C4-2B (cell line): ENCODE results near the gene TRABD2A.

ENCODE experiments used
- CTCF ChIP-seq: fragments of 450-650 bp; conservative IDR thresholded peaks from 2 replicates; pipeline ENCODE4 v1.5.1; 2017; ENCODE audit warnings: mild to moderate bottlenecking
- ZFX ChIP-seq: fragments of 450-650 bp; IDR thresholded peaks from 2 replicates; pipeline ENCODE4 v1.6.1; 2017

- no peak for TF ChIP-seq CTCF
- TF ChIP-seq ZFX: no peak
Measured at GRCh38 chr2:84832772-84833461, 48.0 kb downstream of the TRABD2A start.
